ENCODE data around the gene IDE. TPM values are rescaled to one million over a fixed set of nuclear protein-coding genes. Genes with fewer than 3 reads are reported as not detected.
A peak's percentile ranks its signal among the peaks of the same experiment; 100 is the strongest.

IDE gene
- total RNA-seq, 1 donor from 2014 or later = 26.3 TPM

- H3K27me3 ChIP-seq (ENCODE audit: low read depth) = no peaks in the 10 kb centered on the region
- DNase-seq = no peak
- no peak overlapping the region for H3K27ac ChIP-seq
- H3K36me3 ChIP-seq = no peaks in the 10 kb centered on the region
- no peak for TF ChIP-seq CTCF (IDR thresholded peaks at IDR 0.05)
- H3K4me1 ChIP-seq = peaks cover 15% of the 10 kb centered on the region
- no peak overlapping the region for H3K4me3 ChIP-seq
- intact Hi-C loops (cut with DNase I) = no loop called here
- no peak for ATAC-seq
- H3K9me3 ChIP-seq = no peaks in the 10 kb centered on the region
Measured at GRCh38 chr10:92595505-92595904, 21.6 kb upstream of the IDE start.

DNA sequence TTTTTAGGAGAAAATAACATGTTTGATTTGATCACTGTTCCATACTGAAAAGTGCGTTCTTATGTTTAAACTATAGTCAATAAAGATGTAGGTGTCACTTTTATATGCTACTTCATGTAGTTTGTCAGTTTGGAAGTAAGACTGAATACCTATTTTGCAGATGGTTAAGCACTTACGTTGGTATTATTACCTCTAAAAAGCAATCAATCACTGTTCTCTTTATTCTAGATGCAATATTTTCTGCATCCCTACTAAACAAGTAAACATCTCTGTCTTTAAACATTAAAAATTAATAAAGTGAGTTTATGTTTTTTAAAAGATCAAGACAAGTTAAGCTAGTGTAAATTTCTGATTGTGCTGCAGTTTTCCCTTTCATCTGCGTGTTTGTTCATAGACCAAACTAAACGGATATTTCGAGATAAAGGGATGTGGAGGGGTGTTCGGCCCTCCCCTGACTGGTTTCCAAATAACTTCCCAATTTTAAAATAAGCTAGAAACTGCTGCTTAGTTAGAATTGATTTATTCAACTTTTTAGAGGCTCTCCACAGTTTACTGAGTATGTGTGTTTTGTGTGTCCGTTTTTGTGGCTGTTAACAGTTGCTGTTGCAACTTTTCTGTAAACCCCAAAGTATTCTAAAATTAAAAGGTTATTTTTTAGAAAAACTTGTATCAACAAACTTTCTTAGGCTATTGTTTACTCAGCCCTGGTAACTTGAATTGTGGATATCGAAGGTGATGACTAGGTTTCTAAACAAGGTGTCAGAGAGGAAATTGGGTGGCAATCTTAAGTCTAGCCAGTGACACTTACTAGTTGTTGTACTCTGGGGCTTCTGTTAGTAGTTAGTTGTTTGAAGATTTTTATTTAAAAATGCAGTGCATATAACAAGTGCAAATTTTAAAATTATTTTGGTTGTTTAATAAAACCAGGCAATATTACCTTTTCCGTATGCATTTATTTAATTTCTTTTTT, 20.0 kb upstream of the IDE start:
- intact Hi-C loops (cut with DNase I) = no loop called here
- TF ChIP-seq CTCF (IDR thresholded peaks at IDR 0.05) = no peak
- H3K4me1 ChIP-seq = peaks cover 15% of the 10 kb centered on the region

GRCh38 chr10:92592761-92593618, 19.1 kb upstream of the IDE start, which contains the start of gene KIF11:
KIF11 (plus strand) TSS chr10:92593130; CDS start chr10:92593376, 246 bp downstream.
- ATAC-seq = peak; percentile 97 to 98
- no peaks in the 10 kb centered on the region for H3K36me3 ChIP-seq
- peak; percentile 99 for DNase-seq
- TF ChIP-seq CTCF (IDR thresholded peaks at IDR 0.05) = no peak
- H3K9me3 ChIP-seq = no peaks in the 10 kb centered on the region
- H3K27me3 ChIP-seq (ENCODE audit: low read depth) = no peaks in the 10 kb centered on the region
- H3K4me3 ChIP-seq = peak within 1 kb of the TSS; percentile 71
- peaks cover 15% of the 10 kb centered on the region for H3K4me1 ChIP-seq
- H3K27ac ChIP-seq = peak within 1 kb of the TSS; percentile 95
- intact Hi-C loops (cut with DNase I) = no loop called here

More for the DNA sequence above, 20.0 kb upstream of the IDE start:
- ATAC-seq (no peak), DNase-seq (no peak)
- H3K36me3 ChIP-seq = no peaks in the 10 kb centered on the region
- H3K27me3 ChIP-seq (ENCODE audit: low read depth) = no peaks in the 10 kb centered on the region
- no peaks in the 10 kb centered on the region for H3K9me3 ChIP-seq
- H3K27ac ChIP-seq = no peak overlapping the region
- H3K4me3 ChIP-seq = peak overlapping the region; percentile 71

DNA sequence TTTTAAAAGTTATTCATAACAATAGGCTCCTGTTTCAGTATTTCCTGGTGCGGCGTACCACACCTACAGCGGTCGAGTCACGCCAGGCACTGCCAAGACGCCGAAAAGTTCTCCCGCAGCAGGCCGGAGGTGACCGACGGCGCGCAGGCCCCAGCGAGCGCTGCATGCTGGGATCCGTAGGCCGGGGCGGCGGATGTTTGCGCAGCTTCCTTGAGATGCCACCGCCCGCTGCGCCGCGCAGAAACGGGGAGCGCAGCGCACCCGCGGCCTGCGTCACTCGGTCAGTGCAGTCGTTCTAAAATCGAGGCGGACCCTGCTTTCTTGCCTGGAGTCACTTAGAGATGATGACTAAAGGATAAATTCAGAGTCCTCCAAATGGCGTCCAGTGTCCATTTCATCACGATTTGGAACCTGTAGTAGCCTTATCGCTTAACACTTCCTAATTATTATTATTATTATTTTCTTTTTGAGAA, 17.7 kb upstream of the IDE start:
- peak; percentile 96 to 97 for ATAC-seq
- peak overlapping the region; percentile 71 for H3K4me3 ChIP-seq
- H3K36me3 ChIP-seq = no peaks in the 10 kb centered on the region
- H3K9me3 ChIP-seq = no peaks in the 10 kb centered on the region
- H3K4me1 ChIP-seq = peaks cover 15% of the 10 kb centered on the region
- peak; percentile 13 for TF ChIP-seq CTCF (IDR thresholded peaks at IDR 0.05)
- intact Hi-C loops (cut with DNase I) = no loop called here
- H3K27me3 ChIP-seq (ENCODE audit: low read depth) = no peaks in the 10 kb centered on the region
- DNase-seq = peak; percentile 96
- peak overlapping the region; percentile 95 for H3K27ac ChIP-seq

All from lower lobe of right lung (tissue), 2 donors.